Liver (tissue), 9 donors: Measurements from ENCODE around the gene ZSWIM8. TPM values are rescaled to one million over a fixed set of nuclear protein-coding genes. Genes with fewer than 3 reads are reported as not detected.

ENCODE experiments used
- DNase-seq: peaks from one replicate; pipeline ENCODE4 v3.0.0-alpha.2; 2017; ENCODE audit warnings: low spot score
- H3K27ac ChIP-seq, 2 donors: one replicate each; pipeline ENCODE4 v1.7.0; 2013; ENCODE audit warnings: inconsistent platforms in 2 of 2, low read length in 2 of 2, control low read depth in 1 of 2, low read depth in 1 of 2, mild to moderate bottlenecking in 1 of 2
- H3K27me3 ChIP-seq, 4 donors: one replicate each; pipeline versions ENCODE4 v1.6.1 to v1.7.0; 2013; ENCODE audit warnings: low read length in 3 of 4, inconsistent platforms in 1 of 4, mild to moderate bottlenecking in 1 of 4, moderate library complexity in 1 of 4; ENCODE audit not compliant: control insufficient read depth in 4 of 4, insufficient read depth in 4 of 4
- H3K36me3 ChIP-seq, 4 donors: one replicate each; pipeline versions ENCODE4 v1.6.1 to v1.7.0; 2013; ENCODE audit warnings: low read length in 3 of 4, mild to moderate bottlenecking in 3 of 4, low read depth in 1 of 4, moderate library complexity in 1 of 4; ENCODE audit not compliant: control insufficient read depth in 4 of 4, insufficient read depth in 3 of 4
- H3K4me1 ChIP-seq, 4 donors: one replicate each; pipeline versions ENCODE4 v1.6.1 to v1.7.0; 2013; ENCODE audit warnings: low read length in 3 of 4, mild to moderate bottlenecking in 3 of 4, moderate library complexity in 1 of 4; ENCODE audit not compliant: control insufficient read depth in 4 of 4, insufficient read depth in 4 of 4
- H3K4me3 ChIP-seq, 3 donors: one replicate each; pipeline versions ENCODE4 v1.6.1 to v1.7.0; 2013; ENCODE audit warnings: low read length in 3 of 3, control low read depth in 1 of 3, low read depth in 1 of 3, mild to moderate bottlenecking in 1 of 3
- H3K9ac ChIP-seq, 2 donors: one replicate each; pipeline ENCODE4 v1.7.0; 2013; ENCODE audit warnings: low read length in 2 of 2, mild to moderate bottlenecking in 2 of 2, moderate library complexity in 2 of 2, control low read depth in 1 of 2, low read depth in 1 of 2
- H3K9me3 ChIP-seq, 4 donors: one replicate each; pipeline versions ENCODE4 v1.6.1 to v1.7.0; 2013; ENCODE audit warnings: low read length in 3 of 4; ENCODE audit not compliant: control insufficient read depth in 4 of 4
- EGR1 ChIP-seq, 2 donors: IDR thresholded peaks; 2 replicates each; pipeline ENCODE4 v1.6.1; 2016 to 2018; ENCODE audit warnings: antibody characterized with exemption in 2 of 2, low read depth in 2 of 2
- FOXA1 ChIP-seq: IDR thresholded peaks from 2 replicates; pipeline ENCODE4 v1.6.1; 2016; ENCODE audit warnings: antibody characterized with exemption
- FOXA2 ChIP-seq: IDR thresholded peaks from 2 replicates; pipeline ENCODE4 v1.6.1; 2016; ENCODE audit warnings: antibody characterized with exemption
- GABPA ChIP-seq, 2 donors: IDR thresholded peaks in 1 of 2; conservative IDR thresholded peaks in 1 of 2; 2 replicates each; pipeline ENCODE4 v1.6.1; 2016; ENCODE audit warnings: antibody characterized with exemption in 2 of 2, mild to moderate bottlenecking in 1 of 2, moderate library complexity in 1 of 2
- HNF4A ChIP-seq, 2 donors: conservative IDR thresholded peaks; 2 replicates each; pipeline ENCODE4 v1.6.1; 2016; ENCODE audit warnings: antibody characterized with exemption in 2 of 2, mild to moderate bottlenecking in 2 of 2
- HNF4G ChIP-seq: IDR thresholded peaks from 2 replicates; pipeline ENCODE4 v1.6.1; 2016; ENCODE audit warnings: antibody characterized with exemption
- JUND ChIP-seq, 2 donors: IDR thresholded peaks; 2 replicates each; pipeline ENCODE4 v1.6.1; 2016; ENCODE audit warnings: antibody characterized with exemption in 2 of 2
- NR2F2 ChIP-seq: IDR thresholded peaks from 2 replicates; pipeline ENCODE4 v1.6.1; 2016; ENCODE audit warnings: antibody characterized with exemption
- RAD21 ChIP-seq, 2 donors: IDR thresholded peaks; 2 replicates each; pipeline ENCODE4 v1.6.1; 2016; ENCODE audit warnings: antibody characterized with exemption in 2 of 2, mild to moderate bottlenecking in 2 of 2
- RXRA ChIP-seq, 2 donors: IDR thresholded peaks; 2 replicates each; pipeline ENCODE4 v1.6.1; 2017 to 2018; ENCODE audit warnings: antibody characterized with exemption in 2 of 2, mild to moderate bottlenecking in 1 of 2
- SP1 ChIP-seq: IDR thresholded peaks from 2 replicates; pipeline ENCODE4 v1.6.1; 2018; ENCODE audit warnings: antibody characterized with exemption, mild to moderate bottlenecking
- TAF1 ChIP-seq: conservative IDR thresholded peaks from 2 replicates; pipeline ENCODE4 v1.6.1; 2016; ENCODE audit warnings: antibody characterized with exemption, mild to moderate bottlenecking
- YY1 ChIP-seq: IDR thresholded peaks from 2 replicates; pipeline ENCODE4 v1.6.1; 2016; ENCODE audit warnings: antibody characterized with exemption, mild to moderate bottlenecking
- WGBS: extraction: QIAGEN DNeasy Blood & Tissue Kit; methylation state at CpG from one replicate; pipeline ENCODE4 v1.1.7; 2013; 5-methylcytosine and 5-hydroxymethylcytosine counted together
- polyA plus RNA-seq, 2 donors: library from polyadenylated mRNA; stranded (reverse) in 1 of 2; unstranded in 1 of 2; fragments of 200-250 nt in 1 of 2; fragments of >200 nt in 1 of 2; fragmentation: Nextera tagmentation in 1 of 2; extraction: Ambion mirVana in 1 of 2; gene quantifications; one replicate each; pipeline versions ENCODE4 v1.2.1 to v1.2.3, GENCODE V29; 2013 to 2015
- total RNA-seq, 2 donors: library from RNA; depleted of rRNA; stranded (reverse); fragments of >200 nt; gene quantifications; one replicate each; pipeline ENCODE4 v1.2.3, GENCODE V29; 2014
- TF ChIP-seq, protein P1 (sequence below): fragments of 150-350 bp; IDR thresholded peaks from 2 replicates; pipeline ENCODE4 v1.5.1; 2017; ENCODE audit warnings: improper control_type of control experiment, low read depth, low read length; ENCODE audit not compliant: missing input control
- TF ChIP-seq, protein P2 (sequence below): IDR thresholded peaks from 2 replicates; pipeline ENCODE4 v1.6.1; 2016; ENCODE audit warnings: antibody characterized with exemption, mild to moderate bottlenecking
- TF ChIP-seq, protein P3 (sequence below): IDR thresholded peaks from 2 replicates; pipeline ENCODE4 v1.6.1; 2016; ENCODE audit warnings: antibody characterized with exemption
- TF ChIP-seq, protein P4 (sequence below): IDR thresholded peaks from 2 replicates; pipeline ENCODE4 v1.6.1; 2016; ENCODE audit warnings: antibody characterized with exemption
- TF ChIP-seq, protein P5 (sequence below): IDR thresholded peaks from 2 replicates; pipeline ENCODE4 v1.6.1; 2016; ENCODE audit warnings: antibody characterized with exemption
- donor health status: healthy.
- donor health status: healthy.
- donor health status: healthy.
- donor health status: healthy.
- donor health status: healthy.

The ZSWIM8 gene
- total and polyA plus RNA-seq, 4 donors, result 33.3 to 66.2 (median 44.4) TPM

DNA sequence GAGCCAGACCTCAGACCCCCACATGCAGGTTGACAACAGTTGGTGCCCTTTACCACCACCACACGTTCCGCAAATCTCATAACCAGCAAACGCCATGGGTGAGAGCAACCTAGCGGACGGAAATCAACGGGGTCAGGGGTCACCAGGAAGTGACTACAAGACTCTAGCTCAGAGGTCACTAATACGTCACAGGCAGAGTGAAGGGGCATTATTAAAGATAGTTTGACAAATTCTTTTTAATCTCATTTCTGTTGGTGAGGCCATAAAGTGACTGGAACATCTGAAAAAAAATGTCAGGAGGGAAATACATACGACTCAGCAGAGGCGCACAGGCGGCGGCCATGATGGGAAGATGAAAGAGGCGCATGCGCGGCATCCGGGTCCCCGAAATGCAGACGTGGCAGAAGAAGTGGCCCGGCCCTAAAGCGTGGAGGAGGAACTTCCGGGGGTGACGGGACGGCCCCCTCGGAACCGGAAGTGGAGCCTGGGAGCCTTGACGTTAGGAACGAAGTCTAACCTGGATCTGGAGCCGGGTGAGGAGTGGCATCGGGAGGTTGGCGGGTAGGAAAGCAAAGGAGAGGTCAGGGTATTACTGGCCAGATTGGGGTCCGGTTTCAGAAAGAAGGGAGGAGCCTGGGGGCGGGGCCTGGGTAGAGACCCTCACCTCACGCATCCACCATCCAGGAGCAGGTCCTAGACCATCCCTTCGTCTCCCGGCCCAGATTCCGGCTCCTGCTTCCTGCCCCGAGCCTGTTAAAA lies 41.3 kb upstream of the ZSWIM8 start, which contains the start of gene SEC24C:
TSS of gene SEC24C (plus strand) at position 468 of the 759 bp plus-strand sequence. CDS start 2,461 bp downstream, outside the sequence.
- peak within 1 kb of the TSS; percentile 90 to 98 (median 98) for H3K4me3 ChIP-seq
- under 1% methylated on average over 36 of the region's 36 CpGs for WGBS
- no peaks in the 10 kb centered on the region for H3K9me3 ChIP-seq
- peak; percentile 96 for DNase-seq
- H3K9ac ChIP-seq, result peak within 1 kb of the TSS; percentile 98 to 99
- peak within 1 kb of the TSS; percentile 94 to 99 for H3K27ac ChIP-seq
- no peaks in the 10 kb centered on the region for H3K27me3 ChIP-seq
- peaks cover 5 to 26% (median 17%) of the 10 kb centered on the region in 4 donors for H3K4me1 ChIP-seq
- peaks cover 2 to 12% (median 10%) of the 10 kb centered on the region in 4 donors for H3K36me3 ChIP-seq
- TF ChIP-seq EGR1 (IDR thresholded peaks at IDR 0.05; ENCODE audit: low read depth in 2 of 2) (peak; percentile 12 to 48), YY1 (peak; percentile 99), TAF1 (peak; percentile 90), HNF4A (conservative IDR thresholded peaks at IDR 0.05) (peak; percentile 71 to 76), HNF4G (no peak), RAD21 (IDR thresholded peaks at IDR 0.05) (peak in 1 of 2 donors; percentile 19), FOXA1 (no peak), NR2F2 (peak; percentile 99), GABPA (IDR thresholded peaks at IDR 0.05 in 1 of 2, conservative IDR thresholded peaks at IDR 0.05 in 1 of 2) (peak; percentile 98 to 100), SP1 (peak; percentile 74), RXRA (IDR thresholded peaks at IDR 0.05) (peak; percentile 63 to 75), JUND (IDR thresholded peaks at IDR 0.05) (peak; percentile 24 to 75), FOXA2 (peak; percentile 11)
- TF ChIP-seq, protein P1, sequence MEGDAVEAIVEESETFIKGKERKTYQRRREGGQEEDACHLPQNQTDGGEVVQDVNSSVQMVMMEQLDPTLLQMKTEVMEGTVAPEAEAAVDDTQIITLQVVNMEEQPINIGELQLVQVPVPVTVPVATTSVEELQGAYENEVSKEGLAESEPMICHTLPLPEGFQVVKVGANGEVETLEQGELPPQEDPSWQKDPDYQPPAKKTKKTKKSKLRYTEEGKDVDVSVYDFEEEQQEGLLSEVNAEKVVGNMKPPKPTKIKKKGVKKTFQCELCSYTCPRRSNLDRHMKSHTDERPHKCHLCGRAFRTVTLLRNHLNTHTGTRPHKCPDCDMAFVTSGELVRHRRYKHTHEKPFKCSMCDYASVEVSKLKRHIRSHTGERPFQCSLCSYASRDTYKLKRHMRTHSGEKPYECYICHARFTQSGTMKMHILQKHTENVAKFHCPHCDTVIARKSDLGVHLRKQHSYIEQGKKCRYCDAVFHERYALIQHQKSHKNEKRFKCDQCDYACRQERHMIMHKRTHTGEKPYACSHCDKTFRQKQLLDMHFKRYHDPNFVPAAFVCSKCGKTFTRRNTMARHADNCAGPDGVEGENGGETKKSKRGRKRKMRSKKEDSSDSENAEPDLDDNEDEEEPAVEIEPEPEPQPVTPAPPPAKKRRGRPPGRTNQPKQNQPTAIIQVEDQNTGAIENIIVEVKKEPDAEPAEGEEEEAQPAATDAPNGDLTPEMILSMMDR, result no peak
- TF ChIP-seq, protein P2, sequence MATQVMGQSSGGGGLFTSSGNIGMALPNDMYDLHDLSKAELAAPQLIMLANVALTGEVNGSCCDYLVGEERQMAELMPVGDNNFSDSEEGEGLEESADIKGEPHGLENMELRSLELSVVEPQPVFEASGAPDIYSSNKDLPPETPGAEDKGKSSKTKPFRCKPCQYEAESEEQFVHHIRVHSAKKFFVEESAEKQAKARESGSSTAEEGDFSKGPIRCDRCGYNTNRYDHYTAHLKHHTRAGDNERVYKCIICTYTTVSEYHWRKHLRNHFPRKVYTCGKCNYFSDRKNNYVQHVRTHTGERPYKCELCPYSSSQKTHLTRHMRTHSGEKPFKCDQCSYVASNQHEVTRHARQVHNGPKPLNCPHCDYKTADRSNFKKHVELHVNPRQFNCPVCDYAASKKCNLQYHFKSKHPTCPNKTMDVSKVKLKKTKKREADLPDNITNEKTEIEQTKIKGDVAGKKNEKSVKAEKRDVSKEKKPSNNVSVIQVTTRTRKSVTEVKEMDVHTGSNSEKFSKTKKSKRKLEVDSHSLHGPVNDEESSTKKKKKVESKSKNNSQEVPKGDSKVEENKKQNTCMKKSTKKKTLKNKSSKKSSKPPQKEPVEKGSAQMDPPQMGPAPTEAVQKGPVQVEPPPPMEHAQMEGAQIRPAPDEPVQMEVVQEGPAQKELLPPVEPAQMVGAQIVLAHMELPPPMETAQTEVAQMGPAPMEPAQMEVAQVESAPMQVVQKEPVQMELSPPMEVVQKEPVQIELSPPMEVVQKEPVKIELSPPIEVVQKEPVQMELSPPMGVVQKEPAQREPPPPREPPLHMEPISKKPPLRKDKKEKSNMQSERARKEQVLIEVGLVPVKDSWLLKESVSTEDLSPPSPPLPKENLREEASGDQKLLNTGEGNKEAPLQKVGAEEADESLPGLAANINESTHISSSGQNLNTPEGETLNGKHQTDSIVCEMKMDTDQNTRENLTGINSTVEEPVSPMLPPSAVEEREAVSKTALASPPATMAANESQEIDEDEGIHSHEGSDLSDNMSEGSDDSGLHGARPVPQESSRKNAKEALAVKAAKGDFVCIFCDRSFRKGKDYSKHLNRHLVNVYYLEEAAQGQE, result peak; percentile 84
- TF ChIP-seq, protein P3, sequence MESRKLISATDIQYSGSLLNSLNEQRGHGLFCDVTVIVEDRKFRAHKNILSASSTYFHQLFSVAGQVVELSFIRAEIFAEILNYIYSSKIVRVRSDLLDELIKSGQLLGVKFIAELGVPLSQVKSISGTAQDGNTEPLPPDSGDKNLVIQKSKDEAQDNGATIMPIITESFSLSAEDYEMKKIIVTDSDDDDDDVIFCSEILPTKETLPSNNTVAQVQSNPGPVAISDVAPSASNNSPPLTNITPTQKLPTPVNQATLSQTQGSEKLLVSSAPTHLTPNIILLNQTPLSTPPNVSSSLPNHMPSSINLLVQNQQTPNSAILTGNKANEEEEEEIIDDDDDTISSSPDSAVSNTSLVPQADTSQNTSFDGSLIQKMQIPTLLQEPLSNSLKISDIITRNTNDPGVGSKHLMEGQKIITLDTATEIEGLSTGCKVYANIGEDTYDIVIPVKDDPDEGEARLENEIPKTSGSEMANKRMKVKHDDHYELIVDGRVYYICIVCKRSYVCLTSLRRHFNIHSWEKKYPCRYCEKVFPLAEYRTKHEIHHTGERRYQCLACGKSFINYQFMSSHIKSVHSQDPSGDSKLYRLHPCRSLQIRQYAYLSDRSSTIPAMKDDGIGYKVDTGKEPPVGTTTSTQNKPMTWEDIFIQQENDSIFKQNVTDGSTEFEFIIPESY, result peak; percentile 77
- TF ChIP-seq, protein P4, sequence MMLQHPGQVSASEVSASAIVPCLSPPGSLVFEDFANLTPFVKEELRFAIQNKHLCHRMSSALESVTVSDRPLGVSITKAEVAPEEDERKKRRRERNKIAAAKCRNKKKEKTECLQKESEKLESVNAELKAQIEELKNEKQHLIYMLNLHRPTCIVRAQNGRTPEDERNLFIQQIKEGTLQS, result peak; percentile 15
- TF ChIP-seq, protein P5, sequence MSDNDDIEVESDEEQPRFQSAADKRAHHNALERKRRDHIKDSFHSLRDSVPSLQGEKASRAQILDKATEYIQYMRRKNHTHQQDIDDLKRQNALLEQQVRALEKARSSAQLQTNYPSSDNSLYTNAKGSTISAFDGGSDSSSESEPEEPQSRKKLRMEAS, result peak; percentile 54
